ENCODE results near the gene CCDC91. TPM values are rescaled to one million over a fixed set of nuclear protein-coding genes. Genes with fewer than 3 reads are reported as not detected.

The CCDC91 gene
- total RNA-seq, 6 donors from 2014 or later, result 27.7 to 77.5 (median 30.2) TPM

DNA sequence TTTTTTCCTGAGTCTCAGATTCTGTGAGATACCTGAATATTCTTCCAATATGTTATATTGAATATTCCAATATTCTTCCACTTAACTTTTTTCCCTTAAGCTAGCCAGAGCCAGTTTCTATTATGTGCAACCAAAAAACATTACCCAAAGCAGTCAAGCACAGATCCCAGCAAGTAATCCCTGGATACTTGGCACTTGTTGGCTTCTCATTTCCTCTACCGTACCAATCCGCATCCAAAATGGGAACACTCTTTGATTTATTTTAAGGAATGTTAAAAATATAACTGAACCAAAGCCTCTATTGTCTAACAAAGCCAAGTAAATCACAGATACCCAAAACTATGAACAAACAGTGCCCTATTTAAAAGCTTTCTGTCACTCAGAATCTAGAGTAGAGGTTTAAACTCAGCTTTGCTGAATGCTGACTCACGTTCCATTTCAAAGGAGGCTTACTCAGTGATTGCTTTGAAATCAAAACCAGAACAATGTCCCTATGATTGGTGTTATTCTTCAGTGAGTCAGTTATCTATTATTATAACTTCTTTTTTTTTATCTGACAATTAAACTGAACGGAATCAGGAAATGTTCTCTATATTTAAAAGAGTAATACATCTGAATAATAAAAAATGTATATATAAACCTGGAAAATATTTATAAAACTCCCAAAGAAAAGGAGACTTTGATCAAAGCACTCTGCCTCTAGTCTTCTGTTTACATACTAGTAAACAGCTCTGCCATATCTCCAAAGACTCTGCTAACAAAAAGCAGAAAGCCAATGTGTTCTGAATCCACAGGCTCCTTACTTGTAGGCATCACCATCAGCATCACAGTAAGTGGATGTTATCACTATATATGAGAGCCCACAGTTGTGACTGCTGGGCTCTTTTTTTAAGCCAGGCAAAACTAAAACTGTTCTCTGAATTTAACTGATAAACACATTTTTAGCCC is 360.8 kb downstream of the CCDC91 start:
- H3K4me3 ChIP-seq, result no peak overlapping the region
- 76 to 81% methylated on average over 4 of the region's 4 CpGs for WGBS, 2 donors
- no peaks in the 10 kb centered on the region for H3K4me1 ChIP-seq
- no peak for DNase-seq
- no peaks in the 10 kb centered on the region for H3K9me3 ChIP-seq
- H3K36me3 ChIP-seq, result no peaks in the 10 kb centered on the region
- TF ChIP-seq CTCF (IDR thresholded peaks at IDR 0.05) (no peak), EP300 (IDR thresholded peaks at IDR 0.05) (no peak), POLR2AphosphoS5 (IDR thresholded peaks at IDR 0.05) (no peak), POLR2A (IDR thresholded peaks at IDR 0.05) (no peak)
- no peak overlapping the region for H3K27ac ChIP-seq
- no peak for ATAC-seq (ENCODE audit: low FRiP score in 2 of 2)
- no peaks in the 10 kb centered on the region for H3K27me3 ChIP-seq

DNA sequence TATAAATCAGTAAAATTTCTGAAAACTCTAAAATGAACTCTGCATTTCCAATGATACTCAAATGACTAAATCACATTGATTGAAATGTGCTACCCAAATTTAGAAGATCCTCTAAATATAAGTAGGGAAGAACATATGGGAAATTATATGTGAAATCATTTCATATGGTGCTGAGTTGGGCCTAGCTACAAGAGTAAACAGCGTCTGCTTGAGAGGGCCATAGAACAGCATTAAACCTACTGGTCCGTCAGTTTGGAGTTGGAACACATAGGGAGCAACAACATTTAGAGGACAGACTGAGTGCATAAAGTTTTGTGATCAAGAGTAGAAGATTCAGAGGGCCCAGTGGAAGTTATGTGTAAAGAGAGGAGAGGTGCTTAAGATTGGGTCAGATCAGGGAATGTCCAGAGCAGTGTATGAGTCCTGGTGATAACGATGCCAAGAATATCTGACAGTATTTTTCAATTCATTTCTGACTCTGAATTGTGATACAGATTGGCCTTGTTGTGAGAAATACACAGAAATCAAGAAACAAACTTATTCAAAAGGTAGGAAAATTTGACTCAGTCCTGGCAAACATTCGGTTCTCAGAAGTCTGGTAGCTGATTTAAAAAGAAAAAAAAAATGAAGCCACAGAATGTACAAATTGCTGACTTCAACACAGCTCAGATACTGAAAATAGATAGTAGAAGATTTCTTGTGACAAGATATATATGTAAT is 362.2 kb downstream of the CCDC91 start:
- 87% methylated on average over 4 of the region's 4 CpGs for WGBS, 2 donors
- DNase-seq, result no peak

DNA sequence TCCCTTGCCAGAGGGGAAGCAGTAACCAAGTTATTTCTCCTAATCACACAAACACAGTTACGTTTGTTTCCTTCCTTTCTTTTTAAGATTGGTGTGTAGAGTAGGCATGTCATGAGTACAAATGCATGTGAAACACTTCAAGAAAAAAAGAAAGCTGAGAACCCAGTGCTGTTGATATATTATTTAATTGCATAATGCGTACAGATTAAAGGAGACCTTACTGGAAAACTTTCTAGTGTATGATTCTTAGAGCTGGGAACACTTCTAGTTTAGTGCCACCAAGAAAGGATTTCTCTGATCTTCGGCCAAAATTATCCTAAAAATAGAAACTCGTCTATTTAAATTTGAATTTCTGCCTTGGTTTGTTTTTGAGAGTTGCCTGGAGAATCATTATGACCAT is 365.5 kb downstream of the CCDC91 start:
- H3K9me3 ChIP-seq, result no peaks in the 10 kb centered on the region
- no peaks in the 10 kb centered on the region for H3K4me1 ChIP-seq
- H3K36me3 ChIP-seq, result no peaks in the 10 kb centered on the region
- 44 to 56% methylated on average over 4 of the region's 4 CpGs for WGBS, 2 donors
- no peaks in the 10 kb centered on the region for H3K27me3 ChIP-seq
- no peak for DNase-seq
- no peak overlapping the region for H3K27ac ChIP-seq
- no peak for ATAC-seq (ENCODE audit: low FRiP score in 2 of 2)
- H3K4me3 ChIP-seq, result no peak overlapping the region
- no peak for TF ChIP-seq POLR2A (IDR thresholded peaks at IDR 0.05)
- TF ChIP-seq CTCF (IDR thresholded peaks at IDR 0.05), result no peak
- no peak for TF ChIP-seq POLR2AphosphoS5 (IDR thresholded peaks at IDR 0.05)
- no peak for TF ChIP-seq EP300 (IDR thresholded peaks at IDR 0.05)

More for the DNA sequence above, 362.2 kb downstream of the CCDC91 start:
- Histone ChIP-seq H3K4me1 (no peaks in the 10 kb centered on the region), H3K9me3 (no peaks in the 10 kb centered on the region), H3K27ac (no peak overlapping the region), H3K27me3 (no peaks in the 10 kb centered on the region), H3K36me3 (no peaks in the 10 kb centered on the region), H3K4me3 (no peak overlapping the region)
- no peak for TF ChIP-seq POLR2AphosphoS5 (IDR thresholded peaks at IDR 0.05)
- no peak for TF ChIP-seq CTCF (IDR thresholded peaks at IDR 0.05)
- TF ChIP-seq EP300 (IDR thresholded peaks at IDR 0.05), result no peak
- no peak for TF ChIP-seq POLR2A (IDR thresholded peaks at IDR 0.05)
- no peak for ATAC-seq (ENCODE audit: low FRiP score in 2 of 2)

GRCh38 chr12:28558250-28558649 is 368.0 kb downstream of the CCDC91 start:
- no peaks in the 10 kb centered on the region for H3K27me3 ChIP-seq
- DNase-seq (no peak), ATAC-seq (ENCODE audit: low FRiP score in 2 of 2) (no peak)
- H3K27ac ChIP-seq, result no peak overlapping the region
- H3K9me3 ChIP-seq, result no peaks in the 10 kb centered on the region
- TF ChIP-seq POLR2AphosphoS5 (IDR thresholded peaks at IDR 0.05) (no peak), POLR2A (IDR thresholded peaks at IDR 0.05) (no peak), EP300 (IDR thresholded peaks at IDR 0.05) (no peak), CTCF (IDR thresholded peaks at IDR 0.05) (no peak)
- no peak overlapping the region for H3K4me3 ChIP-seq
- no peaks in the 10 kb centered on the region for H3K36me3 ChIP-seq
- 58 to 72% methylated on average over 1 of the region's 1 CpG for WGBS, 2 donors
- H3K4me1 ChIP-seq, result no peaks in the 10 kb centered on the region
